HEK293 (cell line): ENCODE results near the gene PMEL.

Experiments used
- CTCF ChIP-seq: fragments of 450-650 bp; formaldehyde crosslinking; IDR thresholded peaks from 2 replicates; pipeline ENCODE4 v1.5.1; 2016; ENCODE audit warnings: missing biosample characterization, missing genetic modification characterization
- EGR2 ChIP-seq: fragments of 450-650 bp; formaldehyde crosslinking; IDR thresholded peaks from 2 replicates; pipeline ENCODE4 v1.5.1; 2016; ENCODE audit warnings: low read depth, missing biosample characterization, missing genetic modification characterization
- GLI2 ChIP-seq: fragments of 450-650 bp; formaldehyde crosslinking; IDR thresholded peaks from 2 replicates; pipeline ENCODE4; 2017; ENCODE audit warnings: missing biosample characterization, missing genetic modification characterization, low read depth, borderline replicate concordance
- HOXA7 ChIP-seq: sonication (generic); formaldehyde crosslinking; IDR thresholded peaks from 2 replicates; pipeline ENCODE4 v1.8.1; 2022; ENCODE audit warnings: missing genetic modification reagents, borderline replicate concordance
- HOXD13 ChIP-seq: sonication (generic); formaldehyde crosslinking; IDR thresholded peaks from 2 replicates; pipeline ENCODE4 v1.8.0; 2022; ENCODE audit warnings: missing genetic modification reagents, borderline replicate concordance
- MZF1 ChIP-seq: fragments of 450-650 bp; formaldehyde crosslinking; IDR thresholded peaks from 2 replicates; pipeline ENCODE4 v1.5.1; 2017; ENCODE audit warnings: missing biosample characterization, missing genetic modification characterization, borderline replicate concordance
- RBAK ChIP-seq: fragments of 450-650 bp; formaldehyde crosslinking; IDR thresholded peaks from 2 replicates; pipeline ENCODE4 v1.5.1; 2016; ENCODE audit warnings: missing biosample characterization, missing genetic modification characterization
- REPIN1 ChIP-seq: fragments of 450-650 bp; formaldehyde crosslinking; IDR thresholded peaks from 2 replicates; pipeline ENCODE4 v1.5.1; 2017; ENCODE audit warnings: missing biosample characterization, missing genetic modification characterization, low read depth
- SCRT1 ChIP-seq: fragments of 450-650 bp; formaldehyde crosslinking; IDR thresholded peaks from 2 replicates; pipeline ENCODE4 v1.5.1; 2016; ENCODE audit warnings: missing biosample characterization, missing genetic modification characterization, borderline replicate concordance
- SETDB1 ChIP-seq: IDR thresholded peaks from one replicate; pipeline ENCODE4 v1.6.1; 2017; ENCODE audit warnings: mild to moderate bottlenecking, low read length, moderate library complexity, mixed read lengths; ENCODE audit not compliant: insufficient read length
- TRIM28 ChIP-seq: IDR thresholded peaks from 2 replicates; pipeline ENCODE4 v1.6.1; 2011; ENCODE audit warnings: low read length, control low read depth, borderline replicate concordance
- ZFP41 ChIP-seq: fragments of 450-650 bp; formaldehyde crosslinking; IDR thresholded peaks from 2 replicates; pipeline ENCODE4 v1.5.1; 2016; ENCODE audit warnings: missing biosample characterization, missing genetic modification characterization, borderline replicate concordance
- ZIC2 ChIP-seq: fragments of 450-650 bp; formaldehyde crosslinking; IDR thresholded peaks from 2 replicates; pipeline ENCODE4 v1.5.1; 2016; ENCODE audit warnings: missing biosample characterization, missing genetic modification characterization
- ZNF114 ChIP-seq: fragments of 450-650 bp; formaldehyde crosslinking; IDR thresholded peaks from 2 replicates; pipeline ENCODE4 v1.5.0; 2017; ENCODE audit warnings: missing biosample characterization, missing genetic modification characterization
- ZNF324 ChIP-seq: fragments of 450-650 bp; formaldehyde crosslinking; IDR thresholded peaks from 2 replicates; pipeline ENCODE4 v1.5.1; 2016; ENCODE audit warnings: missing biosample characterization, missing genetic modification characterization
- ZNF350 ChIP-seq: fragments of 450-650 bp; formaldehyde crosslinking; IDR thresholded peaks from 2 replicates; pipeline ENCODE4 v1.5.0; 2017; ENCODE audit warnings: missing biosample characterization, mild to moderate bottlenecking, missing genetic modification characterization
- ZNF423 ChIP-seq: fragments of 450-650 bp; formaldehyde crosslinking; IDR thresholded peaks from 2 replicates; pipeline ENCODE4 v1.5.1; 2016; ENCODE audit warnings: missing biosample characterization, missing genetic modification characterization
- ZNF521 ChIP-seq: fragments of 450-650 bp; formaldehyde crosslinking; IDR thresholded peaks from 2 replicates; pipeline ENCODE4 v1.5.1; 2017; ENCODE audit warnings: missing biosample characterization, mild to moderate bottlenecking, missing genetic modification characterization
- ZNF549 ChIP-seq: fragments of 450-650 bp; IDR thresholded peaks from 2 replicates; pipeline ENCODE4 v1.5.1; 2018; ENCODE audit warnings: missing biosample characterization, missing genetic modification characterization, mild to moderate bottlenecking, inconsistent platforms, moderate library complexity
- ZNF560 ChIP-seq: fragments of 450-650 bp; formaldehyde crosslinking; IDR thresholded peaks from 2 replicates; pipeline ENCODE4 v1.5.1; 2017; ENCODE audit warnings: missing biosample characterization, missing genetic modification characterization, borderline replicate concordance
- ZNF645 ChIP-seq: fragments of 450-650 bp; formaldehyde crosslinking; IDR thresholded peaks from 2 replicates; pipeline ENCODE4; 2016; ENCODE audit warnings: missing biosample characterization, missing genetic modification characterization
- ZNF768 ChIP-seq: fragments of 450-650 bp; formaldehyde crosslinking; IDR thresholded peaks from 2 replicates; pipeline ENCODE4 v1.5.1; 2018; ENCODE audit warnings: missing biosample characterization, mild to moderate bottlenecking, missing genetic modification characterization
- TF ChIP-seq, protein P1 (sequence below): fragments of 450-650 bp; formaldehyde crosslinking; IDR thresholded peaks from 2 replicates; pipeline ENCODE4 v1.5.1; 2016; ENCODE audit warnings: missing biosample characterization, missing genetic modification characterization
- TF ChIP-seq, protein P2 (sequence below): fragments of 450-650 bp; IDR thresholded peaks from 2 replicates; pipeline ENCODE4 v1.5.1; 2018; ENCODE audit warnings: missing biosample characterization, missing genetic modification characterization
- TF ChIP-seq, protein P3 (sequence below): fragments of 450-650 bp; formaldehyde crosslinking; IDR thresholded peaks from 2 replicates; pipeline ENCODE4 v1.5.1; 2017; ENCODE audit warnings: missing biosample characterization, mild to moderate bottlenecking, missing genetic modification characterization, moderate library complexity
- TF ChIP-seq, protein P4 (sequence below): fragments of 450-650 bp; formaldehyde crosslinking; IDR thresholded peaks from 2 replicates; pipeline ENCODE4 v1.5.1; 2017; ENCODE audit warnings: missing biosample characterization, missing genetic modification characterization
- TF ChIP-seq, protein P5 (sequence below): fragments of 450-650 bp; formaldehyde crosslinking; IDR thresholded peaks from 2 replicates; pipeline ENCODE4 v1.5.1; 2016; ENCODE audit warnings: missing biosample characterization, missing genetic modification characterization, borderline replicate concordance

Gene PMEL

GRCh38 chr12:55930771-55931316, 35.0 kb downstream of the PMEL start, which contains the start of gene DGKA (continued):
- TF ChIP-seq, protein P1, sequence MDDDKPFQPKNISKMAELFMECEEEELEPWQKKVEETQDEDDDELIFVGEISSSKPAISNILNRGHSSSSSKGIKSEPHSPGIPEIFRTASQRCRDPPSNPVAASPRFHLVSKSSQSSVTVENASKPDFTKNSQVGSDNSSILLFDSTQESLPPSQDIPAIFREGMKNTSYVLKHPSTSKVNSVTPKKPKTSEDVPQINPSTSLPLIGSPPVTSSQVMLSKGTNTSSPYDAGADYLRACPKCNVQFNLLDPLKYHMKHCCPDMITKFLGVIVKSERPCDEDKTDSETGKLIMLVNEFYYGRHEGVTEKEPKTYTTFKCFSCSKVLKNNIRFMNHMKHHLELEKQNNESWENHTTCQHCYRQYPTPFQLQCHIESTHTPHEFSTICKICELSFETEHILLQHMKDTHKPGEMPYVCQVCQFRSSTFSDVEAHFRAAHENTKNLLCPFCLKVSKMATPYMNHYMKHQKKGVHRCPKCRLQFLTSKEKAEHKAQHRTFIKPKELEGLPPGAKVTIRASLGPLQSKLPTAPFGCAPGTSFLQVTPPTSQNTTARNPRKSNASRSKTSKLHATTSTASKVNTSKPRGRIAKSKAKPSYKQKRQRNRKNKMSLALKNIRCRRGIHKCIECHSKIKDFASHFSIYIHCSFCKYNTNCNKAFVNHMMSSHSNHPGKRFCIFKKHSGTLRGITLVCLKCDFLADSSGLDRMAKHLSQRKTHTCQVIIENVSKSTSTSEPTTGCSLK (tag by site-specific recombination) = no peak
- TF ChIP-seq CTCF (tag by site-specific recombination) (peak; percentile 62), ZNF645 (tag by site-specific recombination) (no peak), RBAK (tag by site-specific recombination) (no peak), HOXA7 (CRISPR knock-in tag) (no peak), ZFP41 (tag by site-specific recombination) (no peak), ZNF549 (no peak), GLI2 (tag by site-specific recombination) (no peak), HOXD13 (CRISPR knock-in tag) (no peak), SETDB1 (no peak), ZNF114 (tag by site-specific recombination) (no peak), TRIM28 (no peak), SCRT1 (no peak), EGR2 (tag by site-specific recombination) (0 out of 2 replicates have a peak, but pooled peaks have one; percentile 2), ZNF350 (tag by site-specific recombination) (no peak), REPIN1 (tag by site-specific recombination) (no peak), ZNF521 (no peak), MZF1 (tag by site-specific recombination) (no peak), ZNF560 (tag by site-specific recombination) (no peak), ZNF324 (tag by site-specific recombination) (no peak), ZNF768 (tag by site-specific recombination) (no peak), ZIC2 (tag by site-specific recombination) (no peak), ZNF423 (tag by site-specific recombination) (no peak)
- TF ChIP-seq, protein P2, sequence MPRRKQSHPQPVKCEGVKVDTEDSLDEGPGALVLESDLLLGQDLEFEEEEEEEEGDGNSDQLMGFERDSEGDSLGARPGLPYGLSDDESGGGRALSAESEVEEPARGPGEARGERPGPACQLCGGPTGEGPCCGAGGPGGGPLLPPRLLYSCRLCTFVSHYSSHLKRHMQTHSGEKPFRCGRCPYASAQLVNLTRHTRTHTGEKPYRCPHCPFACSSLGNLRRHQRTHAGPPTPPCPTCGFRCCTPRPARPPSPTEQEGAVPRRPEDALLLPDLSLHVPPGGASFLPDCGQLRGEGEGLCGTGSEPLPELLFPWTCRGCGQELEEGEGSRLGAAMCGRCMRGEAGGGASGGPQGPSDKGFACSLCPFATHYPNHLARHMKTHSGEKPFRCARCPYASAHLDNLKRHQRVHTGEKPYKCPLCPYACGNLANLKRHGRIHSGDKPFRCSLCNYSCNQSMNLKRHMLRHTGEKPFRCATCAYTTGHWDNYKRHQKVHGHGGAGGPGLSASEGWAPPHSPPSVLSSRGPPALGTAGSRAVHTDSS (tag by site-specific recombination) = no peak
- TF ChIP-seq, protein P3, sequence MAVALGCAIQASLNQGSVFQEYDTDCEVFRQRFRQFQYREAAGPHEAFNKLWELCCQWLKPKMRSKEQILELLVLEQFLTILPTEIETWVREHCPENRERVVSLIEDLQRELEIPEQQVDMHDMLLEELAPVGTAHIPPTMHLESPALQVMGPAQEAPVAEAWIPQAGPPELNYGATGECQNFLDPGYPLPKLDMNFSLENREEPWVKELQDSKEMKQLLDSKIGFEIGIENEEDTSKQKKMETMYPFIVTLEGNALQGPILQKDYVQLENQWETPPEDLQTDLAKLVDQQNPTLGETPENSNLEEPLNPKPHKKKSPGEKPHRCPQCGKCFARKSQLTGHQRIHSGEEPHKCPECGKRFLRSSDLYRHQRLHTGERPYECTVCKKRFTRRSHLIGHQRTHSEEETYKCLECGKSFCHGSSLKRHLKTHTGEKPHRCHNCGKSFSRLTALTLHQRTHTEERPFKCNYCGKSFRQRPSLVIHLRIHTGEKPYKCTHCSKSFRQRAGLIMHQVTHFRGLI (tag by site-specific recombination) = no peak
- TF ChIP-seq, protein P4, sequence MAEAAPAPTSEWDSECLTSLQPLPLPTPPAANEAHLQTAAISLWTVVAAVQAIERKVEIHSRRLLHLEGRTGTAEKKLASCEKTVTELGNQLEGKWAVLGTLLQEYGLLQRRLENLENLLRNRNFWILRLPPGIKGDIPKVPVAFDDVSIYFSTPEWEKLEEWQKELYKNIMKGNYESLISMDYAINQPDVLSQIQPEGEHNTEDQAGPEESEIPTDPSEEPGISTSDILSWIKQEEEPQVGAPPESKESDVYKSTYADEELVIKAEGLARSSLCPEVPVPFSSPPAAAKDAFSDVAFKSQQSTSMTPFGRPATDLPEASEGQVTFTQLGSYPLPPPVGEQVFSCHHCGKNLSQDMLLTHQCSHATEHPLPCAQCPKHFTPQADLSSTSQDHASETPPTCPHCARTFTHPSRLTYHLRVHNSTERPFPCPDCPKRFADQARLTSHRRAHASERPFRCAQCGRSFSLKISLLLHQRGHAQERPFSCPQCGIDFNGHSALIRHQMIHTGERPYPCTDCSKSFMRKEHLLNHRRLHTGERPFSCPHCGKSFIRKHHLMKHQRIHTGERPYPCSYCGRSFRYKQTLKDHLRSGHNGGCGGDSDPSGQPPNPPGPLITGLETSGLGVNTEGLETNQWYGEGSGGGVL (tag by site-specific recombination) = 0 out of 2 replicates have a peak, but pooled peaks have one; percentile 15
- TF ChIP-seq, protein P5, sequence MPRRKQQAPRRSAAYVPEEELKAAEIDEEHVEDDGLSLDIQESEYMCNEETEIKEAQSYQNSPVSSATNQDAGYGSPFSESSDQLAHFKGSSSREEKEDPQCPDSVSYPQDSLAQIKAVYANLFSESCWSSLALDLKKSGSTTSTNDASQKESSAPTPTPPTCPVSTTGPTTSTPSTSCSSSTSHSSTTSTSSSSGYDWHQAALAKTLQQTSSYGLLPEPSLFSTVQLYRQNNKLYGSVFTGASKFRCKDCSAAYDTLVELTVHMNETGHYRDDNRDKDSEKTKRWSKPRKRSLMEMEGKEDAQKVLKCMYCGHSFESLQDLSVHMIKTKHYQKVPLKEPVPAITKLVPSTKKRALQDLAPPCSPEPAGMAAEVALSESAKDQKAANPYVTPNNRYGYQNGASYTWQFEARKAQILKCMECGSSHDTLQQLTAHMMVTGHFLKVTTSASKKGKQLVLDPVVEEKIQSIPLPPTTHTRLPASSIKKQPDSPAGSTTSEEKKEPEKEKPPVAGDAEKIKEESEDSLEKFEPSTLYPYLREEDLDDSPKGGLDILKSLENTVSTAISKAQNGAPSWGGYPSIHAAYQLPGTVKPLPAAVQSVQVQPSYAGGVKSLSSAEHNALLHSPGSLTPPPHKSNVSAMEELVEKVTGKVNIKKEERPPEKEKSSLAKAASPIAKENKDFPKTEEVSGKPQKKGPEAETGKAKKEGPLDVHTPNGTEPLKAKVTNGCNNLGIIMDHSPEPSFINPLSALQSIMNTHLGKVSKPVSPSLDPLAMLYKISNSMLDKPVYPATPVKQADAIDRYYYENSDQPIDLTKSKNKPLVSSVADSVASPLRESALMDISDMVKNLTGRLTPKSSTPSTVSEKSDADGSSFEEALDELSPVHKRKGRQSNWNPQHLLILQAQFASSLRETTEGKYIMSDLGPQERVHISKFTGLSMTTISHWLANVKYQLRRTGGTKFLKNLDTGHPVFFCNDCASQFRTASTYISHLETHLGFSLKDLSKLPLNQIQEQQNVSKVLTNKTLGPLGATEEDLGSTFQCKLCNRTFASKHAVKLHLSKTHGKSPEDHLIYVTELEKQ (tag by site-specific recombination) = no peak
